Right lobe of liver (tissue), 6 donors: ENCODE results near the gene ATP1A2. TPM values are rescaled to one million over a fixed set of nuclear protein-coding genes. Genes with fewer than 3 reads are reported as not detected.

Experiments used
- ATAC-seq, 4 donors: fragments of 200-7000 bp; cut with Tn5 transposase; one replicate each; pipeline ENCODE4 v1.9.1; 2020; ENCODE audit warnings: mild to moderate bottlenecking in 4 of 4, moderate library complexity in 4 of 4
- DNase-seq, 3 donors: peaks; one replicate each; pipeline ENCODE4 v3.0.0-alpha.2; 2020
- H3K27ac ChIP-seq, 3 donors: fragments of 200-600 bp; one replicate each; pipeline ENCODE4 v1.8.0; 2022
- H3K27me3 ChIP-seq, 2 donors: fragments of 200-600 bp; one replicate each; pipeline ENCODE4 v1.8.0; 2022
- H3K36me3 ChIP-seq, 4 donors: fragments of 200-600 bp; sonication (generic) in 1 of 4; one replicate each; pipeline versions ENCODE4 v1.5.1 to v1.8.0; 2017 to 2022; ENCODE audit warnings: control low read depth in 1 of 4
- H3K4me1 ChIP-seq, 4 donors: fragments of 200-600 bp; sonication (generic) in 1 of 4; one replicate each; pipeline versions ENCODE4 v1.5.1 to v1.8.0; 2017 to 2022; ENCODE audit warnings: control low read depth in 1 of 4
- H3K4me3 ChIP-seq, 3 donors: fragments of 200-600 bp; one replicate each; pipeline ENCODE4 v1.8.0; 2022
- H3K9me3 ChIP-seq, 4 donors: fragments of 200-600 bp; sonication (generic) in 1 of 4; one replicate each; pipeline versions ENCODE4 v1.5.1 to v1.8.0; 2017 to 2022; ENCODE audit warnings: control low read depth in 1 of 4
- POLR2A ChIP-seq: fragments of 450-650 bp; IDR thresholded peaks from one replicate; pipeline ENCODE4 v1.6.1; 2017; ENCODE audit warnings: antibody characterized with exemption, mild to moderate bottlenecking
- WGBS: methylation state at CpG from one replicate; pipeline ENCODE4 v1.1.6; 2018; ENCODE audit warnings: low coverage, low lambda C conversion rate; ENCODE audit not compliant: insufficient coverage; ENCODE audit errors: missing lambda C conversion rate; 5-methylcytosine and 5-hydroxymethylcytosine counted together
- intact Hi-C, 2 donors: fragments of 100-400 bp; cut with DNase I; formaldehyde crosslinking; loops; one replicate each; pipeline versions ENCODE4 v1.11.2 to v1.14.1; 2022
- total RNA-seq, 6 experiments: library from RNA; depleted of rRNA in 2 of 6; stranded (reverse); fragments of >200 nt in 2 of 6; fragmentation: NEBNext Ultra II Directional in 3 of 6; extraction: Animal tissue kit (Norgen Biotek cat#: 25700) in 3 of 6; gene quantifications; one replicate each; pipeline versions ENCODE4 v1.1.0 to v1.2.4, GENCODE V29; 2016 to 2023
- TF ChIP-seq, protein P1 (sequence below), 4 donors: fragments of 200-600 bp in 3 of 4; fragments of 450-650 bp in 1 of 4; IDR thresholded peaks; one replicate each; pipeline versions ENCODE4 v1.5.1 to v1.8.0; 2016 to 2022; ENCODE audit warnings: antibody characterized with exemption in 4 of 4, mild to moderate bottlenecking in 2 of 4
- donor health status: DM: no; HTN: yes; CAD: no.
- donor health status: DM: no; HTN: no; CAD: no.
- donor health status: DM: no; HTN: no; CAD: no.
- donor health status: DM: no; HTN: yes; CAD: no.
- donor health status: DM: no; HTN: yes; CAD: no.

ATP1A2 gene
- total RNA-seq, 6 experiments from 2014 or later = 0.22 to 1.7 (median 0.36) TPM

GRCh38 chr1:160094806-160095205, 20.8 kb upstream of the ATP1A2 start:
- ATAC-seq = no peak
- peaks cover 0 to 14% (median 6%) of the 10 kb centered on the region in 4 donors for H3K36me3 ChIP-seq
- no peaks in the 10 kb centered on the region for H3K27me3 ChIP-seq
- intact Hi-C loops = no loop called here
- H3K27ac ChIP-seq = peak overlapping the region in 2 of 3 donors; percentile 17 to 86
- DNase-seq = no peak
- peaks cover 0 to 62% (median 28%) of the 10 kb centered on the region in 4 donors for H3K4me1 ChIP-seq
- H3K9me3 ChIP-seq = no peaks in the 10 kb centered on the region
- TF ChIP-seq, protein P1, sequence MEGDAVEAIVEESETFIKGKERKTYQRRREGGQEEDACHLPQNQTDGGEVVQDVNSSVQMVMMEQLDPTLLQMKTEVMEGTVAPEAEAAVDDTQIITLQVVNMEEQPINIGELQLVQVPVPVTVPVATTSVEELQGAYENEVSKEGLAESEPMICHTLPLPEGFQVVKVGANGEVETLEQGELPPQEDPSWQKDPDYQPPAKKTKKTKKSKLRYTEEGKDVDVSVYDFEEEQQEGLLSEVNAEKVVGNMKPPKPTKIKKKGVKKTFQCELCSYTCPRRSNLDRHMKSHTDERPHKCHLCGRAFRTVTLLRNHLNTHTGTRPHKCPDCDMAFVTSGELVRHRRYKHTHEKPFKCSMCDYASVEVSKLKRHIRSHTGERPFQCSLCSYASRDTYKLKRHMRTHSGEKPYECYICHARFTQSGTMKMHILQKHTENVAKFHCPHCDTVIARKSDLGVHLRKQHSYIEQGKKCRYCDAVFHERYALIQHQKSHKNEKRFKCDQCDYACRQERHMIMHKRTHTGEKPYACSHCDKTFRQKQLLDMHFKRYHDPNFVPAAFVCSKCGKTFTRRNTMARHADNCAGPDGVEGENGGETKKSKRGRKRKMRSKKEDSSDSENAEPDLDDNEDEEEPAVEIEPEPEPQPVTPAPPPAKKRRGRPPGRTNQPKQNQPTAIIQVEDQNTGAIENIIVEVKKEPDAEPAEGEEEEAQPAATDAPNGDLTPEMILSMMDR (IDR thresholded peaks at IDR 0.05) = no peak
- TF ChIP-seq POLR2A = no peak
- H3K4me3 ChIP-seq = no peak overlapping the region
- 91% methylated on average over 4 of the region's 14 CpGs for WGBS

DNA sequence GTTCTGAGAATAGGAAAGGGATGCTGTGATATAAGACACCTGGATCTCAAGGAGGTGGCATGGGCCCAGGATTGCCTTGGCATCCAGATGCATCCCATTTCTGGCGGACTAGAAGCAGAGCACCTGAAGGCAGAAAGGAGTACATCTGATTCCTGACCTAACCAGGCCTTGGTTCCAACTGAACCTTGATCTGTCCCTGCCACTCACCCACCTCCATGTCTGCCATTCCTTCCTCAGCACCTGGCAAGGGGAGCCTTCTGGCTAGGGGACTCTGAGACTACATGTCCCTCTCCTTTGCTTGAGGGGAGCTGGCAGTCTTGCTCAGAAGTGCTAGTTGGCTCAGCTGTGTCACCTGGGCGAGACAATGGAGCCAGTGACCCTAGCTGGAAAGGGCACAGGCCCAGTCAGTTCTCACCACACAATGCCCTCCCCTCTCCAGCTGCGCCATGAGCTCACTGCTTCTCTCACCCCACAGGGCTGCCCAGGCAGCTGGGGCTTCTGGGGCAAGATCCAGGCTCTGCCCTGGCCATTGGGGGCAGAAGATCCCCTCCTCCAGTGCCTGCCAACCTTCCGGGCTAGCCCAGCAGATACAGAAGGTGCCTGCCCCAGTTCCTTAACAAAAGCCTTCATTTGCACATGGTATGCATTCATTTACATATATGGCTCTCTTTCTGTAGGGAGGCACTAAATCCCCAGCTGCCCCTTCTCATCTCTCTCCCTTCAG, 20.0 kb upstream of the ATP1A2 start:
- peak in 2 of 4 donors; percentile 6 to 7 for ATAC-seq
- Histone ChIP-seq H3K9me3 (no peaks in the 10 kb centered on the region), H3K27ac (peak overlapping the region; percentile 67 to 86 (median 70)), H3K4me3 (no peak overlapping the region), H3K36me3 (peaks cover 0 to 14% (median 6%) of the 10 kb centered on the region in 4 donors), H3K27me3 (no peaks in the 10 kb centered on the region), H3K4me1 (peaks cover 0 to 65% (median 28%) of the 10 kb centered on the region in 4 donors)
- intact Hi-C loops = no loop called here
- peak in 1 of 3 donors; percentile 69 for DNase-seq
- TF ChIP-seq, protein P1 (IDR thresholded peaks at IDR 0.05) = no peak
- no peak for TF ChIP-seq POLR2A
- 50% methylated on average over 2 of the region's 4 CpGs for WGBS

GRCh38 chr1:160096274-160097116, 19.1 kb upstream of the ATP1A2 start:
- ATAC-seq (peak in 3 of 4 donors; percentile 8 to 32 (median 19)), DNase-seq (peak; percentile 56 to 79 (median 76))
- intact Hi-C loops = no loop called here
- TF ChIP-seq POLR2A = peak; percentile 46
- TF ChIP-seq, protein P1 (IDR thresholded peaks at IDR 0.05) = no peak
- Histone ChIP-seq H3K36me3 (peaks cover 0 to 13% (median 5%) of the 10 kb centered on the region in 4 donors), H3K27me3 (no peaks in the 10 kb centered on the region), H3K4me3 (peak overlapping the region in 2 of 3 donors; percentile 74 to 81), H3K27ac (peak overlapping the region; percentile 67 to 86 (median 70)), H3K9me3 (no peaks in the 10 kb centered on the region), H3K4me1 (peaks cover 0 to 75% (median 28%) of the 10 kb centered on the region in 4 donors)
- 16% methylated on average over 2 of the region's 4 CpGs for WGBS

DNA sequence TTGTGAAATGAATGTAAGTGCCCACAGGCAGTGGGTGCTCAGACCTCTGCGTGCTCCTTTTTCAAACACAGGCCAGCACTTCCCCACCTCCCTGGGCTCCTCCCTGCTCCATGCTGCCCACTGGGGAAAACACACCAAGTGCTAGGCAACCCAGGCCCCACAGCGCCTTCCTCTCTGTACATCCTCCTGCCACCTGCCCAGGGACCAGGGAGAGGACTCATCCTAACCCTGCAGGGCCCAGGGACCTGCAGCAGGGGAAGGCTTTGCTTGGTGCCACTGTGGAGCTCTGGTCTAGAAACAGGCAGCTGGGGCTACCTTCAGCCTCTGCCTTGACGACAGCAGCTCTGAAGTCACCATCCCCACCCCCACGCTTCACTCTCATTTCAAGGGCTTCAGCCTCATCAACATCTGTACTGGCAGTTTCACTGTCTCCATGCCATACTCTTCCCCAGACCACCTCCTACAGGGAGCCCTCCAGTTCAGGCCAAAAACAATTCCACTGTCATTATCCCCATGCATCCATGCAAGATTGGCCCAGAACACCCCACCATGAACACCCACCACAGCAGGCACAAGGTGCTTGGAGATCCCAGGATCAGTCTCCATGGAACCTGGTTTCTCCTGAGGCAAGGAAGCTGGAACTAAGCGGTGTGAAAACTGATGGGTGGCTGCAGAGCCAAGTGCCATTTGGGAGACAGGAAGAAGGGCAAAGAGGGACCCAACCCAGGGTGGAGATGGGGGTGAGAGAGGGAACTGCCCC, 18.2 kb upstream of the ATP1A2 start:
- H3K4me1 ChIP-seq = peaks cover 0 to 74% (median 28%) of the 10 kb centered on the region in 4 donors

More for the DNA sequence above, 18.2 kb upstream of the ATP1A2 start:
- no peaks in the 10 kb centered on the region for H3K9me3 ChIP-seq
- peak overlapping the region; percentile 67 to 86 (median 70) for H3K27ac ChIP-seq
- no peak for ATAC-seq
- peaks cover 0 to 5% (median 1%) of the 10 kb centered on the region in 4 donors for H3K36me3 ChIP-seq
- 43% methylated on average over 4 of the region's 5 CpGs for WGBS
- no peaks in the 10 kb centered on the region for H3K27me3 ChIP-seq
- DNase-seq = no peak
- peak overlapping the region; percentile 72 to 81 (median 74) for H3K4me3 ChIP-seq
- intact Hi-C loops = no loop called here
- TF ChIP-seq POLR2A = peak; percentile 6
- TF ChIP-seq, protein P1 (IDR thresholded peaks at IDR 0.05) = no peak
